Measurements from ENCODE around the gene ABHD3. TPM values are rescaled to one million over a fixed set of nuclear protein-coding genes. Genes with fewer than 3 reads are reported as not detected.
"Not testable (repeated sequence)": the region's sequence is repeated elsewhere in the genome, so short reads cannot be mapped to it uniquely, and the experiment has no call there.

ABHD3 gene
- total RNA-seq, 2 experiments from 2014 or later, result 18.1 to 18.8 TPM

DNA sequence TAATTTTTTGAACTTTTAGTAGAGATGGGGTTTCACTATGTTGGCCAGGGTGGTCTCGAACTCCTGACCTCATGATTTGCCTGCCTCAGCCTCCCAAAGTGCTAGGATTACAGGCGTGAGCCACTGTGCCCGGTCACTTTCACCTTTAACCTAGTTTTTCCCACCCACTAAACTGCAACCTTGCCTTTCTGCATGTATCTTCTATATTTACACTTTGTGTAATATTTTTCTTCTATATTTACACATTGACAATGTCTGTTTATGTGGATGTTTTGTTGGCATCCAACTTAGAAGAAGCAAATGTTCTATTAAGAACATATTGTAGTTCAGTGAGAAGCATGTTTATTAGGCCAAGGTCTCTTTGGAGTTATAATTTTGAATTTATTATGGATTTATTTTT is 65.8 kb downstream of the ABHD3 start:
- Mint-ChIP-seq H3K27me3 (no peaks in the 10 kb centered on the region), H3K27ac (no peak overlapping the region), H3K9me3 (no peaks in the 10 kb centered on the region), H3K4me3 (no peak overlapping the region), H3K4me1 (peaks cover 9% of the 10 kb centered on the region), H3K36me3 (peaks cover 14% of the 10 kb centered on the region)
- DNase-seq, result no peak

DNA sequence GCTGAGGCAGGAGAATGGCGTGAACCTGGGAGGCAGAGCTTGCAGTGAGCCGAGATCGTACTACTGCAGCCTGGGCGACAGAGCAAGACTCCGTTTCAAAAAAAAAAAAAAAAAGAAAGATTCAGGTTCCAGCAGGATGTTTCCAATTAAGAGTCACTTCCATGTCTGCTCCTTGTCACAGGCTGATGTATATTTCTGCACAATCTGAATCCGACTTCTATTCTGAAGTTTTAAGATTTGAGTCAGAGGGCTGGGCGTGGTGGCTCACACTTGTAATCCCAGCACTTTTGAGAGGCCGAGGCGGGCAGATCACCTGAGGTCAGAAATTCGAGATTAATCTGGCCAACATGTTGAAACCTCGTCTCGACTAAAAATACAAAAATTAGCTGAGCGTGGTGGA is 67.8 kb downstream of the ABHD3 start:
- Mint-ChIP-seq H3K27me3 (no peaks in the 10 kb centered on the region), H3K36me3 (peaks cover 24% of the 10 kb centered on the region), H3K4me1 (peaks cover 9% of the 10 kb centered on the region), H3K4me3 (no peak overlapping the region), H3K9me3 (no peaks in the 10 kb centered on the region), H3K27ac (no peak overlapping the region)
- DNase-seq, result no peak

DNA sequence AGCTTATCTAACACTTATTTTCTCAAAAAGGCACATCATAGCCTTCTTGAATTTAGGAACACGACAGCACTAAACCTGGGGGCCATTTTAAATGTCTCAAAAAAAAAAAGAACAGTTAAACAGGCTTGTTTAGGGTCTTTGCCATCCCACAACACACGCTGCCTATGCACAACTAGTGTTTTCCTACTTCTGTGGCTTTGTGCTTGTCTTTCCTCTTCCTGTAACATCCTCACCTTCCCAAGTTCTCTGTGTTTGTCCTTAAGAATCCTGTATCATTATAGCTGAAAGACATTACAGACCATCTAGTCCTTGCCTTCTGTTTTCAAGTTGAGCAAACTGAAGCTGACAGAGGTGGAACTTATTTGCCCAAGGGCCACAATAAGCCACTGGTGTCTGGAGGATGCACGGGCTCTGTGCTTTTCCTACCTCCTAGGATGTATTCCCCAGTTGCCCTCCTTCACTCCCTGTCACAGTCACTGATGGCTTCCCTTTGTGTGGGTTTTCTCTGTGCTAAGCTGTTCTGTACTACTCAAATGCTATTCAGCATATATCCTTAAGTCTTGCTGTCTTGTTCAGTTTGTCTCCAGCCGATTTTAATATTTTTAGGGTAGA is 69.9 kb downstream of the ABHD3 start:
- H3K27me3 Mint-ChIP-seq, result no peaks in the 10 kb centered on the region
- H3K36me3 Mint-ChIP-seq, result peaks cover 32% of the 10 kb centered on the region
- peaks cover 9% of the 10 kb centered on the region for H3K4me1 Mint-ChIP-seq
- H3K4me3 Mint-ChIP-seq, result no peak overlapping the region
- no peaks in the 10 kb centered on the region for H3K9me3 Mint-ChIP-seq
- DNase-seq, result no peak
- no peak overlapping the region for H3K27ac Mint-ChIP-seq

DNA sequence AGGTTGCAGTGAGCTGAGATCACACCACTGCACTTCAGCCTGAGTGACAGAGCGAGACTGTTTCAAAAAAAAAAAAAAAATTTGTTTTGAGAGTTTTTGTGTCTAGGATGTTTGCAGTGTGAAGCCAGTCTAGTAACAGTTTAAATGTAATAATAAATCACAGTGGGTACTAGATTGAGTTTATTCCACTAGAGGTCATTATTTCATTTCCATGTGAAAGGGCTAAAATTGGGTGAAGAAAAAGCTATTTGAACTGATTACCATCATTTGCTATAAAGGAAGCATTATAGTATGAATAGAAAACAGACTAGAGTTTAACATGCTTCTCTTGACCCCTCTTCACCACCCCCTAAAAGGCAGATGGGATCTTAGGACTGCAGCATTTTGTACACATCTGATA is 72.2 kb downstream of the ABHD3 start:
- no peak for DNase-seq
- no peaks in the 10 kb centered on the region for H3K27me3 Mint-ChIP-seq
- H3K4me1 Mint-ChIP-seq, result peaks cover 10% of the 10 kb centered on the region
- H3K36me3 Mint-ChIP-seq, result peaks cover 43% of the 10 kb centered on the region
- no peaks in the 10 kb centered on the region for H3K9me3 Mint-ChIP-seq
- no peak overlapping the region for H3K4me3 Mint-ChIP-seq
- H3K27ac Mint-ChIP-seq, result peak overlapping the region; percentile 25

DNA sequence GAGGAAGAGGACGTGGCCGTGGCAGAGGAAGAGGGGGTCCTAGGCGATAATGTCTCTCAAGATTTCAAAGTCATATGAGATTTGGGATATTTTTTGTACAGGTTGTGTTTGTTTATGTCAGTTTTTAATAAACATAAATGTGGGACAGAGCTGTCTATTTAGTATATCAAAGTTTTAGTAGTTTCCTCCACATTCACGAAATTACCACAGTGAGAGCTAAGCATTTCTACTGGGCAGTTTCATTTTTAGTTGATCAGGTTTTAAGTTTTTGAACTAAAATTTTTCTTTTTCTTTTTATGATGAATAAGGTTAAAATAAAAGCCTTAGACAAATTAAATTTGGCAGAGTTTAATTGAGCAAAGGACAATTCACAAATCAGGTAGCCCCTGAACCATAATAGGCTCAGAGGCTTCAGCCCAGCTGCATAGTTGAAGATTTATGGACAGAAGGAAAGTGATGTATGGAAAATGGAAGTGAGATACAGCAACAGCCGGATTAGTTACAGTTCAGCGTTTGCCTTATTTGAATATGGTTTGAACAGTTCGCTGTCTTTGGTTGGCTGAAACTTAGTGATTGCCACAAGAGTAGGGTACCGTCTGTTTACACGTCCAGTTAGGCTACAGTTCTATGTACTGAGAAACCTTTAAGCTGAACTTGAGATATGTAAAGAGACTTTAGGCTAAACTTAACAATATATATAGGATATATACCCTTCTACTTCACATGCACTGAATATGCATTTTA is 75.3 kb downstream of the ABHD3 start:
- H3K4me1 Mint-ChIP-seq, result peaks cover 11% of the 10 kb centered on the region
- peaks cover 47% of the 10 kb centered on the region for H3K36me3 Mint-ChIP-seq
- no peaks in the 10 kb centered on the region for H3K9me3 Mint-ChIP-seq
- H3K27me3 Mint-ChIP-seq, result no peaks in the 10 kb centered on the region
- peak overlapping the region; percentile 54 for H3K27ac Mint-ChIP-seq
- no peak overlapping the region for H3K4me3 Mint-ChIP-seq
- DNase-seq, result no peak

DNA sequence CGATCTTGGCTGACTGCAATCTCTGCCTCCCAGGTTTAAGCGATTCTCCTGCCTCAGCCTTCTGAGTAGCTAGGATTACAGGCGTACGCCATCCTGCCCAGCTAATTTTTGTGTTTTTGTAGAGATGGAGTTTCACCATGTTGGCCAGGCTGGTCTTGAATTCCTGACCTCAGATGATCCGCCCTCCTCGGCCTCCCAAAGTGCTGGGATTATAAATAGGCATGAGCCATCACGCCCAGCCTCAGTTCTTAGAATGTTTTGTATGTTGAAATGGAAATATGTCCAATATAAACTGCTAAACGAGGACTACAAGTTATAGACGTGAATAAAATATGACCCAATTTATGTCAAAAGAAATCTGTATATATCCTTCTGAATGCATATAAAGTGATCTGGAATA is 82.9 kb downstream of the ABHD3 start:
- Mint-ChIP-seq H3K36me3 (peaks cover 43% of the 10 kb centered on the region), H3K4me1 (peaks cover 20% of the 10 kb centered on the region)
- not testable (repeated sequence) for H3K4me3 Mint-ChIP-seq, H3K27ac Mint-ChIP-seq, H3K27me3 Mint-ChIP-seq, H3K9me3 Mint-ChIP-seq, DNase-seq

DNA sequence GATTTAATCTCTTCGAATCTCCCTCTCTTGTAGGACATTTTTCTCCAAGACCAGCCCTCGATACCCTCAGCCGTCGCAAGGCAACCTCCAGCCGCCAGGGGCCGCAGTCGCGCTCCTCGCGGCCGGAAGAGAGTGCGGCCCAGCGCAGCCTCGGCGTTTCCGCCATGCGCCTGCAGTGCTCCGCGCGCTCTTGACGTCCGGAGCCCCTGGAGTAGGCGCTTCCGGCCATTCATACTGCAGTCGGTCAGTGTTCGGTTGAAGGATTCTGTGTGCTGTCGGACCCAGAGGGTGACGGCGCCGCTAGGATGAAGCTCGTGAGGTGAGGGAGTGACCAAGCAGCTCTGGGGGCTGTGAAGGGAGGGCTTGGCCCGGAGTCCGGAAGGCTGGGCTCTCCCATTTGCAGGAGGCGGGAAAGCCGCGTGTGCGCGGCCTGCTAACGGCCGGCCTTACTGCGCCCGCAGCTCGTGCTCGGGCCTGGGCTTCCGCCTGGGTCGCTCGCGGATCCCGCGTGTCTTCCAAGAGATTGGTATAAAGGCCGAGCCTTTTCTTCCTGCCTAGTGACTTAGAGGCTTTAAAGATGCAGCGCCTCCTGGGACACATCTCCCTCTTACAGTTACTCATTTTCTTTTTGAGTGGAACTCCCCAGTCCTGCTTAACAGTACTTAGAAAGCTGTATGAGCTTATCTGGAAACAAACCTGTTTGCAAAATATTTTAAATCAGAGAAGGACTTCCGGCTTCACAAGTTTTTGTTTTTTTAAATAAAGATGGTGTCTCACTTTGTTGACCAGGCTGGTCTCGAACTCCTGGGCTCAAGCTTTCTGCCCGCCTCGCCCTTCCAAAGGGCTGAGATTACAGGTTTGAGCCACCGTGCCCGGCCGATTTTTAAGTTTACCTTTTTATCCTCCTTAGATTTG is 92.2 kb downstream of the ABHD3 start, which contains the start of gene SNRPD1:
Gene SNRPD1 (plus strand): TSS at position 190 of the 915 bp plus-strand sequence. CDS start 116 bp downstream, at position 306.
- peak; percentile 93 for DNase-seq
- Mint-ChIP-seq H3K9me3 (no peaks in the 10 kb centered on the region), H3K4me3 (peak within 1 kb of the TSS; percentile 100), H3K36me3 (peaks cover 41% of the 10 kb centered on the region), H3K4me1 (peaks cover 32% of the 10 kb centered on the region), H3K27ac (peak within 1 kb of the TSS; percentile 100), H3K27me3 (no peaks in the 10 kb centered on the region)

DNA sequence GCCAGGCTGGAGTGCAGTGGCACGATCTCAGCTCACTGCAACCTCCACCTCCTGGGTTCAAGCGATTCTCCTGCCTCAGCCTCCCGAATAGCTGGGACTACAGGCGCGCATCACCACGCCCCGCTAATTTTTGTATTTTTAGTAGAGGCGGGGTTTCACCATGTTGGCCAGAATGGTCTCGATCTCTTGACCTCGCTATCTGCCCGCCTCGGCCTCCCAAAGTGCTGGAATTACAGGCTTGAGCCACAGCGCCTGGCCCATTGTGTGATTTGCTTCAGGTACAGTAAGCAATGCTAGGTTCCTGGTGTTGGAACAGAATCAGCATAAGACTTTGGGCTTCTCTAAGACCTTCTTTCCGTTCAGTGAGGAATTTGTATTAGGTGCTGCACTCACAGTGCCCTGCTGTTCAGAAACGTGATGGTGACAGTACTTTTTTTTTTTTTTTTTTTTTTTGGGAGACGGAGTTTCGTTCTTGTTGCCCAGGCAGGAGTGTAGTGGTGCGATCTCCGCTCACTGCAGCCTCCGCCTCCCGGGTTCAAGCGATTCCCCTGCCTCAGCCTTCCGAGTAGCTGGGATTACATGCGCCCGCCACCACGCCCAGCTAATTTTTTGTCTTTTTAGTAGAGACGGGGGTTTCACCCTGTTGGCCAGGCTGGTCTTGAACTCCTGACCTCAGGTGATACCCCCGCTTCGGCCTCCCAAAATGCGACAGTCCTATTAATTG is 93.0 kb downstream of the ABHD3 start:
- DNase-seq, H3K9me3 Mint-ChIP-seq, H3K27me3 Mint-ChIP-seq: not testable (repeated sequence)
- Mint-ChIP-seq H3K4me3 (peak overlapping the region; percentile 100), H3K36me3 (peaks cover 33% of the 10 kb centered on the region), H3K4me1 (peaks cover 24% of the 10 kb centered on the region), H3K27ac (peak overlapping the region; percentile 100)

DNA sequence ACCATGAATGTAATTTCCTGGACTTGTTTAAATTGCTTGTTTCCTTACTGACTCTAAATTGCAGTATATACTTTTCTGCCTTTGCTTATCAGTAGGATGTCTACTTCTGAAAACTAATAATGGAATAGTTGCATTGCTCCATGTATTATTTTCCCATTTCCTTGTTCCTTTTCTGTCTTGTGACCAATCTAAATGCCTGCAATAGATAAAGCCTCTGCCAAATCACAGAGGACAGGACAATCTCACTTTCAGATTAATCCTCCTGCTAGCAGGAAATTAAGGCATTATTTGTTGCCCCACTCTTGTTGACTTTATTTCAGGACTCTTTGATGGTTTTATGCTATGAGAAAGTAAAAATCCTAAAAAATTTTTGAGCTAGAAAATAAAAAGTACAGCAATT is 99.4 kb downstream of the ABHD3 start:
- no peaks in the 10 kb centered on the region for H3K36me3 Mint-ChIP-seq
- H3K9me3 Mint-ChIP-seq, result no peaks in the 10 kb centered on the region
- no peaks in the 10 kb centered on the region for H3K27me3 Mint-ChIP-seq
- no peak for DNase-seq
- H3K4me3 Mint-ChIP-seq, result no peak overlapping the region
- H3K27ac Mint-ChIP-seq, result no peak overlapping the region
- peaks cover 17% of the 10 kb centered on the region for H3K4me1 Mint-ChIP-seq

DNA sequence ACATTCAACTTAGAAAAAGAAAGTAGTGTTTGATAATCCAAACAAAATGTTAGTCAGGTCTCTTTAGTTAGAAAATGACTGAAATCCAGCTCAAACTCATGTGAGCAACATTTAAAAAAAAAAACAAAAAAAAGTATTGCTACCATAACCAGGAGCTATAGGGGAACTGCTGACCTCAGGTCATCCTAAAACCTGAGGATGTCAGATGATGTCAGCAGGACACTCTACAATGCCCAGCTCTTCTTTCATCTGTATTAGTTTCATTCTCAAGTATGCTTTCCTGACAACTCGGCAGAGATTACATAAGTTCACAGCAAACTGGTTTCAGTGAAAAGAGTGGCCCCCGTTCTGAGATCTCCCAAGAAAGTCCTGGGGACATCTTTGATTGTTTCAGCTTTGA is 99.9 kb downstream of the ABHD3 start:
- Mint-ChIP-seq H3K4me3 (no peak overlapping the region), H3K36me3 (peaks cover 2% of the 10 kb centered on the region), H3K27me3 (no peaks in the 10 kb centered on the region), H3K4me1 (peaks cover 17% of the 10 kb centered on the region), H3K27ac (no peak overlapping the region), H3K9me3 (no peaks in the 10 kb centered on the region)
- no peak for DNase-seq

DNA sequence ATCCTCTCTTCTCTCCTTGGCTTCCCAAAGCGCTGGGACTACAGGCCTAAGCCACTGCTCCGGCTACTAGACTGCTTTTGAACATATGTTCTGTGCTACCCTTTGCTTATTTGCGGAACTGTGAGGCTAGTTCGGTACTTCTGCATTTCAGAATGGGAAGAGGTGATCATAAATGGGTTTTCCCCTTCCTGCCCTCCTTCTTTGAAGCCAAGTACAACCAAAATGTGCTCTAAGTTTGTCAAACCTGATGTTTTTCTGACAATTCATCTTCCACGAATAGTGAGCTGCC is 102.3 kb downstream of the ABHD3 start:
- DNase-seq, result no peak
- Mint-ChIP-seq H3K27ac (no peak overlapping the region), H3K4me3 (no peak overlapping the region), H3K27me3 (no peaks in the 10 kb centered on the region), H3K36me3 (peaks cover 6% of the 10 kb centered on the region), H3K9me3 (no peaks in the 10 kb centered on the region), H3K4me1 (peaks cover 29% of the 10 kb centered on the region)

Other genes with a start within 250 kb of the ABHD3 start
- 10 to 100 TPM; 18.5 to 20.1 TPM for gene ESCO1, start 104.1 kb downstream of the ABHD3 start, total RNA-seq
- 100 to 1,000 TPM; 166 to 176 TPM for gene SNRPD1, start 92.5 kb downstream of the ABHD3 start, total RNA-seq
- gene MIB1, start 36.0 kb upstream of the ABHD3 start, total RNA-seq, result 10 to 100 TPM; 27.3 to 27.9 TPM